ENCODE results near the gene KRT81. TPM values are rescaled to one million over a fixed set of nuclear protein-coding genes. Genes with fewer than 3 reads are reported as not detected.

Gene KRT81
- total RNA-seq, 4 donors from 2014 or later = not detected

DNA sequence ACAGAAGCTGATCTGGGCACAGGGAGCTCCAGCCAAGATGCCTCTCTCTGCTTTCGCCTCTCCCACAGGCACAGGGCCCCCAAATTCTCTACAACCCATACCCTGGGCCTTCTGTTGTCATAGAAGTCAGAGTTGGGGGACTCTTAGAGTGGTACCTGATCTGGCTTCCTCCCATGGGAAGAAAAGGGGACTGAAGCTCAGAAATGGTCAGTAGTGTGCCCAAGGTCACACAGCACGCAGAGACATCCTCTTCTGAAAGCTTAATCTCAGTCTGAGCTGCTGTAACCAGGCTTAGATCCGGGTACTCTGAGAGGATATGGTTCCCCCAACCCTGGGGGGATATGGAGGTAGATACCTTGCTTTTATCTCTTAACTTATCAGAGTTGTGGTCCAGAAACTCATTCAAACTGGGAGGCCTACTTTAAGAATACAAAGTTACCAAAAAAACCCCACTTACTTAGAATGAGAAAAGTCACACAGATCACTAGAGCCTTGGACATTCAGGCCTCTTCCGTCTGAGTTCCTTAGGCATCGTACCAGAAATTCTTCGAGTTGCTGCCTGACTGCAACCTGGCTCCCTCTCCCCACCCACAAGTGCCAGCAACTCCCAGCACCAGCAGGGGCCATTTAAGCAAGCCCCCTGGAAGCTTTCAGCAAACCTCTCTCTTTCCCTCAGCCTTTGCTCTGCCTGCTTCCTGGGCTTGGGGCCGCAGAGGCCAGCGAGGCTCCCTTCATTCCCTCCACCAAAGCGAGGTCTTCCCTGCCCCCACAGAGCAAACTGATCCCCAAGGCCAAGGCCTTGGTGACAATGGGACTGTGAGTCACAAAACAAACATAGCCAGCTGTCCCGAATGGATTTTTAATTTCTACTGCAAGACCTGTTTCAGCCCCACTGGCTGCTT, 44.4 kb downstream of the KRT81 start:
- no peaks in the 10 kb centered on the region for H3K36me3 ChIP-seq
- no peak overlapping the region for H3K27ac ChIP-seq
- peaks cover 0 to 10% (median 0%) of the 10 kb centered on the region in 4 donors for H3K4me1 ChIP-seq
- H3K9me3 ChIP-seq = no peaks in the 10 kb centered on the region
- H3K4me3 ChIP-seq = no peak overlapping the region
- H3K27me3 ChIP-seq = no peaks in the 10 kb centered on the region
- TF ChIP-seq, protein P1, sequence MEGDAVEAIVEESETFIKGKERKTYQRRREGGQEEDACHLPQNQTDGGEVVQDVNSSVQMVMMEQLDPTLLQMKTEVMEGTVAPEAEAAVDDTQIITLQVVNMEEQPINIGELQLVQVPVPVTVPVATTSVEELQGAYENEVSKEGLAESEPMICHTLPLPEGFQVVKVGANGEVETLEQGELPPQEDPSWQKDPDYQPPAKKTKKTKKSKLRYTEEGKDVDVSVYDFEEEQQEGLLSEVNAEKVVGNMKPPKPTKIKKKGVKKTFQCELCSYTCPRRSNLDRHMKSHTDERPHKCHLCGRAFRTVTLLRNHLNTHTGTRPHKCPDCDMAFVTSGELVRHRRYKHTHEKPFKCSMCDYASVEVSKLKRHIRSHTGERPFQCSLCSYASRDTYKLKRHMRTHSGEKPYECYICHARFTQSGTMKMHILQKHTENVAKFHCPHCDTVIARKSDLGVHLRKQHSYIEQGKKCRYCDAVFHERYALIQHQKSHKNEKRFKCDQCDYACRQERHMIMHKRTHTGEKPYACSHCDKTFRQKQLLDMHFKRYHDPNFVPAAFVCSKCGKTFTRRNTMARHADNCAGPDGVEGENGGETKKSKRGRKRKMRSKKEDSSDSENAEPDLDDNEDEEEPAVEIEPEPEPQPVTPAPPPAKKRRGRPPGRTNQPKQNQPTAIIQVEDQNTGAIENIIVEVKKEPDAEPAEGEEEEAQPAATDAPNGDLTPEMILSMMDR (IDR thresholded peaks at IDR 0.05) = no peak
- TF ChIP-seq POLR2A (IDR thresholded peaks at IDR 0.05) = no peak
- DNase-seq = peak in 1 of 3 donors; percentile 27

DNA sequence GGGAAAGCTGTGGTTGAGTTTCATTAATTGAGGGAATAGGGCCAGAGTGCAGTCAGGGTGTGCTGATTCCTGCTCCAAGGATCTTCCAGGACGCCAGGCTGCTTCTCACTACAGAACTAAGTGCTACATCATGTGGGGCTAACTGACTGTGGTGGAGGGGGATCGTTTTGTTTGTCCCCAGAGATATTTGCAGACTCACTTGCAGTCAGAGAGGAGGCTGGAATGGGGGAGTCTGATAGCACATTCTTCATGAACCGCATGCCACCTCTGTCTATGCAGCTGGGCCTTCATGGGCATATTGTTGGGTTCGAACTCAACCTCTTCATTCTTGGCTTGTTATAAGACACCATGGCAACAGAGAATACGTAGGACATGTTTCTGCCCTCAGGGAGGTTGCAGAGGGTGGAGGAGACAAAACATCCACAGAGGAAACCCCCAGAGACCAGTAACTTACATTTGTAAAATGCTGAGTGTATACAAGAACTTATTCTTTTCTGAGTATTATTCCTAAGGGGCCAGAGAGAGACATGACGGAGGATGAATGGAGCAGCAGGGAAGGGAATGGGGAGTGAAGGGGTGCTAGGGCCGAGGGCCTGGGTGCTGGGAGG, 45.3 kb downstream of the KRT81 start:
- Histone ChIP-seq H3K9me3 (no peaks in the 10 kb centered on the region), H3K4me3 (no peak overlapping the region), H3K27me3 (no peaks in the 10 kb centered on the region), H3K36me3 (no peaks in the 10 kb centered on the region), H3K4me1 (peaks cover 0 to 10% (median 0%) of the 10 kb centered on the region in 4 donors), H3K27ac (no peak overlapping the region)
- no peak for TF ChIP-seq POLR2A (IDR thresholded peaks at IDR 0.05)
- TF ChIP-seq, protein P1 (IDR thresholded peaks at IDR 0.05) = no peak
- no peak for DNase-seq

DNA sequence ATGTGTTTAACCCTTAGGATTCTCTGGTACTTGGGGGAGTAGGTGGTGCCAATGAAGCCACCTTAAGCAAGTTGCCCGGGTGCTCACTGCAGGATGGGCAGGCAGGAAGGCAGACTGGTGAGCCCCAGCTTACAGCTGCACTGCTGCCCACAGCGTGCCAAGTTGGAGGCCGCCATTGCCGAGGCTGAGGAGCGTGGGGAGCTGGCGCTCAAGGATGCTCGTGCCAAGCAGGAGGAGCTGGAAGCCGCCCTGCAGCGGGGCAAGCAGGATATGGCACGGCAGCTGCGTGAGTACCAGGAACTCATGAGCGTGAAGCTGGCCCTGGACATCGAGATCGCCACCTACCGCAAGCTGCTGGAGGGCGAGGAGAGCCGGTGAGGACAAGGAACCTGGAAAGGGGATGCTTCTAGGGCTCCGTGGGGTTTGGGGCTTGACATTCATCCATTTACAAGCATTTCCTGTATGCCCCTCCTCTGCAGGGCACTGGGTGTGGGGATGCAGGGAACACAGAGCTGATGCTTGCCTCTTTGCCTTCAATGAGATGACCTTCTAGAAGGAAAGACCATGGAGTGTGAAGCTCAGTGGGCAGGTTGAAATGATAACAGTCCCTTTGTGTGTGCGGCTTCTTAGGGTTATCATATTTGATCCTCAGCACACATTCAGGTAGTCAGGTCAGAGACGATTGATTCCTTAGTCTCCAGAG, 45.9 kb downstream of the KRT81 start:
- no peaks in the 10 kb centered on the region for H3K9me3 ChIP-seq
- no peak overlapping the region for H3K27ac ChIP-seq
- H3K36me3 ChIP-seq = no peaks in the 10 kb centered on the region
- H3K4me3 ChIP-seq = no peak overlapping the region
- H3K27me3 ChIP-seq = no peaks in the 10 kb centered on the region
- TF ChIP-seq, protein P1 (IDR thresholded peaks at IDR 0.05) = no peak
- TF ChIP-seq POLR2A (IDR thresholded peaks at IDR 0.05) = no peak
- peak in 1 of 3 donors; percentile 30 for DNase-seq
- H3K4me1 ChIP-seq = peaks cover 0 to 10% (median 0%) of the 10 kb centered on the region in 4 donors

DNA sequence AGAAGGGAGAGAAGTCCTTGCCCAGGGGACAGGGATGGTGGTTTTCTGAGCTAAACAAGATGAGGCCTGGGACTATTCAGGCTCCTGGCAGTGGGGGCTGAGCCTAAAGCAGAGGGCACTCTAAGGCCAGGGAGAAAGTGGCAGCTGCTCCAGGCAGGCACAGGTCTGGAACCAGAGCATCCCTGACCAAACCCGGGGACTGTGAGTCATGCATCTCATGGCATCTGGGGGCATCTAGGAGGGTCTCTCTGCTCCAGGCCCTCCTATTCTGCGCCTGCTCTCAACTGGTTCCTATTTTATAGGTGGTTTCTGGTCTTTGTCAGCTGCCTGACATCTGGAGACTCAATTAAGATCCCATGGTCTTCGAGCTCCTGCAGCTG, 46.7 kb downstream of the KRT81 start:
- DNase-seq = no peak
- no peaks in the 10 kb centered on the region for H3K36me3 ChIP-seq
- peaks cover 0 to 10% (median 0%) of the 10 kb centered on the region in 4 donors for H3K4me1 ChIP-seq
- peak overlapping the region in 1 of 4 donors; percentile 51 for H3K27ac ChIP-seq
- TF ChIP-seq POLR2A (IDR thresholded peaks at IDR 0.05) = no peak
- TF ChIP-seq, protein P1 (IDR thresholded peaks at IDR 0.05) = no peak
- H3K9me3 ChIP-seq = no peaks in the 10 kb centered on the region
- H3K27me3 ChIP-seq = no peaks in the 10 kb centered on the region
- H3K4me3 ChIP-seq = no peak overlapping the region

DNA sequence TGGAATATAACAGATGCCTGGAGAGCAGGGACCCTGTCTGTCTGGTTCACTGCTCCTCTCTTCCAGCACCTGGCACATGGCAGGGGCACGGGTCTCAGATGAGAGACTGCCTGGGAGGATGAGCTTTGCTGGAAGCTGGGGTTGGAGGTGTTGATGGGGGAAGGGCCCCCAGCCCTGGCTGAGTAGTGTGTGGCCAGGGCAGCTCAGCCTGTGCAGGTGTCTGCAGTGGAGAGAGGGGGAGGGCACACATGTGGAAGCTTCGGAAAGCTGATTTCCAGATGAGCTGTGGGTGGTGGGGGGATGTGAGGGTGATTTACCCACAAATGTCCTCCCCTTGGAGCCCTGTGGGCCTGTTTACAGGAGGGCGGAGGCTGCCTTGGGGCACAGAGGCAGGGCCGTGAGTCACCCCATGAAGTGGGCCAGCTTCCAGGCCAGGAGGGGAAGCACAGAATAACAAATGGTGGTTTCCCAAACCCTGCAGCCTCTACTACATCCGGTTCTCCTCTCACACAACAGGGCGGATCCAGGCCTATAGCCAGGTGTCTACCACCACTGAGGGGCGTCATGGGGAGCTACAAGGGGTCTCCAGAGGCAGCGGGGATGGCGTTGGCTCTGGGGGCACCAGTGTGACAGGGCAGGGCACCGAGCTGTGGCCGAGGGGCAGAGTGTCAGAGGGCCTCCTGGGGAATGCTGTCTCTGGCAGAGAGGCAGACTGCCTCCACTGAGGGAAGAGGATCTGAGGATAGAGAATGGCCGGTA, 47.3 kb downstream of the KRT81 start:
- H3K4me3 ChIP-seq = no peak overlapping the region
- no peak for TF ChIP-seq POLR2A (IDR thresholded peaks at IDR 0.05)
- TF ChIP-seq, protein P1 (IDR thresholded peaks at IDR 0.05) = no peak
- no peaks in the 10 kb centered on the region for H3K9me3 ChIP-seq
- H3K4me1 ChIP-seq = peaks cover 0 to 10% (median 0%) of the 10 kb centered on the region in 4 donors
- peak; percentile 26 to 76 (median 63) for DNase-seq
- H3K27ac ChIP-seq = peak overlapping the region in 1 of 4 donors; percentile 51
- no peaks in the 10 kb centered on the region for H3K36me3 ChIP-seq
- H3K27me3 ChIP-seq = no peaks in the 10 kb centered on the region

Data from Peyer's patch (tissue), 4 donors.